Mucosa of descending colon (tissue), 3 donors: Measurements from ENCODE around the gene MNX1. TPM values are rescaled to one million over a fixed set of nuclear protein-coding genes. Genes with fewer than 3 reads are reported as not detected.

Experiments used
- ATAC-seq: fragments of 200-7000 bp; cut with Tn5 transposase; one replicate; pipeline ENCODE4 v1.9.1; 2020; ENCODE audit warnings: mild to moderate bottlenecking, moderate library complexity
- DNase-seq, 3 donors: peaks; one replicate each; pipeline ENCODE4 v3.0.0-alpha.2; 2020
- H3K36me3 ChIP-seq: fragments of 200-600 bp; one replicate; pipeline ENCODE4 v1.8.0; 2021; ENCODE audit warnings: low read depth, mild to moderate bottlenecking
- H3K4me1 ChIP-seq: fragments of 200-600 bp; one replicate; pipeline ENCODE4 v1.8.0; 2021; ENCODE audit warnings: low read depth, mild to moderate bottlenecking
- H3K4me3 ChIP-seq: fragments of 200-600 bp; one replicate; pipeline ENCODE4 v1.8.0; 2021; ENCODE audit warnings: mild to moderate bottlenecking
- H3K9me3 ChIP-seq: fragments of 200-600 bp; one replicate; pipeline ENCODE4 v1.8.0; 2021; ENCODE audit warnings: mild to moderate bottlenecking
- CTCF ChIP-seq: fragments of 200-600 bp; IDR thresholded peaks from one replicate; pipeline ENCODE4 v1.8.0; 2022; ENCODE audit warnings: antibody characterized with exemption, mild to moderate bottlenecking
- intact Hi-C, 2 donors: fragments of 100-400 bp; cut with DNase I in 1 of 2; cut with micrococcal nuclease in 1 of 2; formaldehyde crosslinking; loops; one replicate each; pipeline versions ENCODE4 v1.11.0 to v1.11.1; 2022; cut with DNase I, micrococcal nuclease
- total RNA-seq, 3 donors: library from RNA; stranded (reverse); fragmentation: NEBNext Ultra II Directional in 2 of 3; extraction: Animal tissue kit (Norgen Biotek cat#: 25700) in 2 of 3; gene quantifications; one replicate each; pipeline versions ENCODE4 v1.2.1 to v1.2.4, GENCODE V29; 2021 to 2023
- donor health status: DM: no; HTN: no; CAD: no; lungs with moderate emphysema.
- donor health status: DM: no; HTN: no; CAD: no.
- donor health status: DM: no; HTN: yes; CAD: no.

Gene MNX1
- total RNA-seq, 3 donors from 2014 or later, result 9.7 to 24.9 (median 24.0) TPM

DNA sequence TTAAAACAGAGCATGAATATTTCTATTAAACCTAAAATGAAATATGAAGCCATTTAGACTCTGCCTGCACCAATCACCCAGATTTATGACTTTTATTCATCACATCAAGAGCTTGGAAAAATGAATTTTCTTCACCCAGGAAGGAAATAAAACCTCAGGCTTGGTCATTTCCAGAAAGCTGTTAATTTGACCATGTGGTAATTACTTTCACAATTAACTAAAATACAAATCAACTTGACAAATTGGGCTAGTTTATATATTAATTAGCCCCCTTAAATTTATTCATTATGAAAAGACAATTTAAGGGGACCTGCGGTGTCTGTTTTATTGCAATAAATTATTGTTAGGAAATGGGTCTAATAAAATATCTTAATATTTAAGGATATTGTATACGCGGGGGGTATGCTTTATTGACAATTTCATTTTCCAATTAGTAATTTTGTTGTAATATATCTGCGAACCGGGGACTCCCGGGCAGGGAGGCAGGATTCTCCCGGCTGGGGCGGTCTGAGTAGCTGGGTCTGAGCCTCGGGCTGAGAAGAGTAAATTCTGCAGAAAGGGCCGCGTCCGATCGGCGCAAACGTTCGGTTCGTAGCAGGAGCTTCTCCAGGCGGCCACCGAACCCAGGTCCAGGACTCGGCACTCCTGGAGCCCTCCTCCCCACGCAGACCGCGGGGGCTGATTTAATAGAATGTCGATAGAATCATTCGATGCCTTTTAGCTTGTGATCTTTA, 9.4 kb upstream of the MNX1 start:
- TF ChIP-seq CTCF, result no peak
- intact Hi-C loops, result no loop called here
- Histone ChIP-seq H3K4me1 (peaks cover 38% of the 10 kb centered on the region), H3K36me3 (no peaks in the 10 kb centered on the region), H3K9me3 (no peaks in the 10 kb centered on the region), H3K4me3 (no peak overlapping the region)
- DNase-seq (no peak), ATAC-seq (no peak)

DNA sequence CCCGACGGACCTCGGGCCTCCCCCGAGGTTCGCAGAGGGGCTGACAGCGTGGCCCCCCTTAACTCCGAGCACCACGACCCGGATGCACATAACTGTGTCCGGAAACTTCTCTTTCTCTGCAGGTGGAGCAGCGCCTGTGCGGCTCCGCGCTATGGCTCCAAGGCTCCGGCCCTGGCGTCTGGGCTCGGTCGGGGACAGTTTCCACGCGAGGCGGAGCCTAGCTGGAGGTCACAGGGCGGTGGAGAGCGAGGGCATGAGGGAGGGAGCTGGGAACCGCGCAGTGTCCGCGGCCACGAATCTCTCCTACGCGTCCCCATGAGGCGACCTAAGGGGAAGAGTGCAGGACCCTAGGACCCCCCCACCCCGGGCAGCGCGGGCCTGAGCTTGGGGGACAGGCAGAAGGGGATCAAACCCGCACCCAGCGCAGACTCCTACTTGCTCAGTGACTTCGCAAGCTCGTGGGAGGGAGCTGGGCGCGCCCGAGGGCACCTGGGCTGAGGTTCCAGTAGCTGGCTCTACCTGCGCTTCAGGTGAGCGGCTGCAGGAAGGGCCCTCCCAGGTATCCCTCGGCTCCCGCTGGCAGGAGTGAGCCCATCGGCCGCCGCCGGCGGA, 8.6 kb upstream of the MNX1 start:
- Histone ChIP-seq H3K36me3 (no peaks in the 10 kb centered on the region), H3K4me1 (peaks cover 38% of the 10 kb centered on the region), H3K4me3 (no peak overlapping the region), H3K9me3 (no peaks in the 10 kb centered on the region)
- intact Hi-C loops, result no loop called here
- DNase-seq, result no peak
- no peak for TF ChIP-seq CTCF
- peak; percentile 51 for ATAC-seq

- no peaks in the 10 kb centered on the region for H3K9me3 ChIP-seq
- H3K36me3 ChIP-seq, result no peaks in the 10 kb centered on the region
- peaks cover 40% of the 10 kb centered on the region for H3K4me1 ChIP-seq
- peak; percentile 7 for ATAC-seq
- H3K4me3 ChIP-seq, result no peak overlapping the region
- no peak for DNase-seq
- intact Hi-C loops, result no loop called here
- no peak for TF ChIP-seq CTCF
These were observed 8.0 kb upstream of the MNX1 start for GRCh38 chr7:157018328-157018996.

GRCh38 chr7:157017603-157018327, 7.3 kb upstream of the MNX1 start:
- Histone ChIP-seq H3K9me3 (no peaks in the 10 kb centered on the region), H3K36me3 (no peaks in the 10 kb centered on the region), H3K4me3 (no peak overlapping the region), H3K4me1 (peaks cover 38% of the 10 kb centered on the region)
- no peak for TF ChIP-seq CTCF
- intact Hi-C loops, result no loop called here
- ATAC-seq (peak; percentile 10), DNase-seq (peak in 1 of 3 donors; percentile 37)

DNA sequence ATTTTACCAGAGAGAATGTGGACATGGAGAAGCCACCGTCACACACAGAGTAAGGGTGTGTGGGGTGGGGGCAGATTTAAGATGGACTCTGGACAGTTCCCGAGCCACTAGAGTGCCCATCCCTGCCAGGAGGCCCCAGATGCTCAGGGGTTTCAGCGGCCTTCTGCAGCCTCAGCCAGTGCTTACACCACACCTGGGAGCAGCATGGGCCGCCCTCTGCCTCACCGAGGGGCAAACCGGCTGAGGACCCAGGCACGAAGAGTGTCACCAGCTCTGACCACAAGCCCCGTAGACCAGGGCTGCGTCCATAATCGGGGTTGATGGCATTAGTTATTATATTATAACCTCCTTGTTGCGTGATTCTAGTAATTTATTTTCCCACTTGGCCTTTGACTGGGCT, 6.7 kb upstream of the MNX1 start:
- Histone ChIP-seq H3K36me3 (no peaks in the 10 kb centered on the region), H3K4me3 (no peak overlapping the region), H3K9me3 (no peaks in the 10 kb centered on the region), H3K4me1 (peaks cover 33% of the 10 kb centered on the region)
- no peak for ATAC-seq
- no peak for TF ChIP-seq CTCF
- no peak for DNase-seq
- intact Hi-C loops, result no loop called here
